Esophagus muscularis mucosa (tissue), 4 donors: Measurements from ENCODE around the gene ZMIZ1. TPM values are rescaled to one million over a fixed set of nuclear protein-coding genes. Genes with fewer than 3 reads are reported as not detected.

ENCODE experiments used
- DNase-seq: peaks from one replicate; pipeline ENCODE4 v3.0.0-alpha.2; 2017; ENCODE audit errors: extremely low spot score
- H3K27ac ChIP-seq, 4 donors: fragments of 200-600 bp; sonication (generic); replicated peaks in 1 of 4; 1 replicate in 3 of 4; 2 replicates in 1 of 4; pipeline ENCODE4 v1.5.1; 2016 to 2019; ENCODE audit warnings: mild to moderate bottlenecking in 1 of 4
- H3K27me3 ChIP-seq, 4 donors: fragments of 200-600 bp; sonication (generic); one replicate each; pipeline versions ENCODE4 v1.5.1 to v1.6.0; 2016 to 2019
- H3K36me3 ChIP-seq, 4 donors: fragments of 200-600 bp; sonication (generic); one replicate each; pipeline ENCODE4 v1.5.1; 2016 to 2019
- H3K4me1 ChIP-seq, 4 donors: fragments of 200-600 bp; sonication (generic); one replicate each; pipeline ENCODE4 v1.5.1; 2016 to 2019
- H3K4me3 ChIP-seq, 4 donors: fragments of 200-600 bp; sonication (generic); 1 replicate in 2 of 4; 2 replicates in 2 of 4; pipeline ENCODE4 v1.5.1; 2016 to 2019; ENCODE audit warnings: mild to moderate bottlenecking in 4 of 4, moderate library complexity in 1 of 4
- H3K9me3 ChIP-seq, 4 donors: fragments of 200-600 bp; sonication (generic); 1 replicate in 3 of 4; 2 replicates in 1 of 4; pipeline ENCODE4 v1.5.1; 2016 to 2019
- CTCF ChIP-seq, 3 experiments: fragments of 200-600 bp in 2 of 3; fragments of 450-650 bp in 1 of 3; sonication (generic) in 2 of 3; IDR thresholded peaks; one replicate each; pipeline ENCODE4 v1.5.1; 2017 to 2019; ENCODE audit warnings: antibody characterized with exemption in 3 of 3, mild to moderate bottlenecking in 2 of 3, moderate library complexity in 1 of 3
- EP300 ChIP-seq: sonication (generic); formaldehyde crosslinking; IDR thresholded peaks from one replicate; pipeline ENCODE4 v1.6.1; 2017; ENCODE audit warnings: antibody characterized with exemption
- POLR2A ChIP-seq: fragments of 450-650 bp; IDR thresholded peaks from one replicate; pipeline ENCODE4 v1.6.1; 2017; ENCODE audit warnings: antibody characterized with exemption, moderate library complexity, mild to moderate bottlenecking, low read depth
- POLR2AphosphoS5 ChIP-seq, 2 donors: sonication (generic); formaldehyde crosslinking; IDR thresholded peaks; one replicate each; pipeline ENCODE4 v1.6.1; 2017; ENCODE audit warnings: antibody characterized with exemption in 2 of 2
- WGBS: methylation state at CpG from one replicate; pipeline ENCODE4 v1.1.5; 2018; 5-methylcytosine and 5-hydroxymethylcytosine counted together
- intact Hi-C: fragments of 100-400 bp; cut with DNase I; formaldehyde crosslinking; loops from one replicate; pipeline ENCODE4 v1.15.1; 2023
- total RNA-seq, 4 donors: library from RNA; depleted of rRNA; stranded (reverse); fragments of >200 nt; gene quantifications; one replicate each; pipeline versions ENCODE4 v1.1.0 to v1.2.1, GENCODE V29; 2016

The ZMIZ1 gene
- total RNA-seq, 4 donors from 2014 or later = 48.7 to 87.2 (median 66.0) TPM

GRCh38 chr10:79148452-79149344 lies 79.9 kb downstream of the ZMIZ1 start:
- WGBS = 42% methylated on average over 6 of the region's 16 CpGs
- DNase-seq = no peak
- H3K36me3 ChIP-seq = peaks cover 0 to 7% (median 3%) of the 10 kb centered on the region in 4 donors
- intact Hi-C loops = loop anchor here (5.0 kb wide), 1 partner anchor 76 kb away; no protein-coding TSS in a partner anchor
- peak overlapping the region; percentile 85 to 90 (median 88) for H3K27ac ChIP-seq
- TF ChIP-seq POLR2A (no peak), EP300 (no peak), CTCF (IDR thresholded peaks at IDR 0.05) (no peak), POLR2AphosphoS5 (IDR thresholded peaks at IDR 0.05) (peak; percentile 46 to 53)
- H3K4me1 ChIP-seq = peaks cover 99 to 100% (median 100%) of the 10 kb centered on the region in 4 donors
- H3K9me3 ChIP-seq = no peaks in the 10 kb centered on the region
- H3K27me3 ChIP-seq = no peaks in the 10 kb centered on the region
- peak overlapping the region in 1 of 4 donors; percentile 16 for H3K4me3 ChIP-seq

GRCh38 chr10:79149345-79149661 lies 80.5 kb downstream of the ZMIZ1 start:
- 63% methylated on average over 1 of the region's 3 CpGs for WGBS
- intact Hi-C loops = loop anchor here (5.0 kb wide), 1 partner anchor 77 kb away; no protein-coding TSS in a partner anchor
- H3K4me3 ChIP-seq = peak overlapping the region in 1 of 4 donors; percentile 16

GRCh38 chr10:79149662-79150443 lies 81.1 kb downstream of the ZMIZ1 start:
- peak; percentile 93 for DNase-seq
- 60% methylated on average over 11 of the region's 27 CpGs for WGBS
- intact Hi-C loops = loop anchor here (5.0 kb wide), 1 partner anchor 78 kb away; no protein-coding TSS in a partner anchor

More at GRCh38 chr10:79149345-79149661, 80.5 kb downstream of the ZMIZ1 start:
- Histone ChIP-seq H3K9me3 (no peaks in the 10 kb centered on the region), H3K27me3 (no peaks in the 10 kb centered on the region), H3K27ac (peak overlapping the region; percentile 85 to 90 (median 88)), H3K4me1 (peaks cover 99 to 100% (median 100%) of the 10 kb centered on the region in 4 donors), H3K36me3 (peaks cover 0 to 3% (median 1%) of the 10 kb centered on the region in 4 donors)
- no peak for DNase-seq
- TF ChIP-seq POLR2AphosphoS5 (IDR thresholded peaks at IDR 0.05) (no peak), CTCF (IDR thresholded peaks at IDR 0.05) (no peak), EP300 (no peak), POLR2A (no peak)

GRCh38 chr10:79150444-79150754 lies 81.6 kb downstream of the ZMIZ1 start:
- intact Hi-C loops = no loop called here
- Histone ChIP-seq H3K4me3 (no peak overlapping the region), H3K9me3 (no peaks in the 10 kb centered on the region), H3K27ac (peak overlapping the region; percentile 85 to 90 (median 88)), H3K27me3 (no peaks in the 10 kb centered on the region), H3K36me3 (peaks cover 0 to 3% (median 0%) of the 10 kb centered on the region in 4 donors), H3K4me1 (peaks cover 99 to 100% (median 100%) of the 10 kb centered on the region in 4 donors)
- no peak for DNase-seq
- TF ChIP-seq POLR2A (no peak), CTCF (IDR thresholded peaks at IDR 0.05) (no peak), POLR2AphosphoS5 (IDR thresholded peaks at IDR 0.05) (no peak), EP300 (no peak)
- 71% methylated on average over 1 of the region's 1 CpG for WGBS

More at GRCh38 chr10:79149662-79150443, 81.1 kb downstream of the ZMIZ1 start:
- no peaks in the 10 kb centered on the region for H3K9me3 ChIP-seq
- H3K4me1 ChIP-seq = peaks cover 99 to 100% (median 100%) of the 10 kb centered on the region in 4 donors
- H3K27ac ChIP-seq = peak overlapping the region; percentile 85 to 90 (median 88)
- H3K36me3 ChIP-seq = peaks cover 0 to 3% (median 0%) of the 10 kb centered on the region in 4 donors
- H3K4me3 ChIP-seq = no peak overlapping the region
- TF ChIP-seq EP300 = no peak
- TF ChIP-seq CTCF (IDR thresholded peaks at IDR 0.05) = no peak
- TF ChIP-seq POLR2AphosphoS5 (IDR thresholded peaks at IDR 0.05) = peak; percentile 50 to 68
- TF ChIP-seq POLR2A = no peak
- H3K27me3 ChIP-seq = no peaks in the 10 kb centered on the region
